Upper lobe of left lung (tissue), 6 donors: ENCODE data around the gene PDE4B. TPM values are rescaled to one million over a fixed set of nuclear protein-coding genes. Genes with fewer than 3 reads are reported as not detected.
A peak's percentile ranks its signal among the peaks of the same experiment; 100 is the strongest.

ENCODE experiments used
- ATAC-seq, 2 donors: fragments of 200-7000 bp; cut with Tn5 transposase; one replicate each; pipeline ENCODE4 v1.9.1; 2022; ENCODE audit warnings: mild to moderate bottlenecking in 2 of 2, moderate library complexity in 2 of 2; ENCODE audit not compliant: low FRiP score in 2 of 2
- DNase-seq, 2 donors: peaks; one replicate each; pipeline ENCODE4 v3.0.0-alpha.2; 2019 to 2020
- H3K27ac ChIP-seq, 4 donors: fragments of 200-600 bp; sonication (generic); one replicate each; pipeline ENCODE4 v1.5.1; 2016 to 2019
- H3K27me3 ChIP-seq, 4 donors: fragments of 200-600 bp; sonication (generic); one replicate each; pipeline ENCODE4 v1.5.1; 2017 to 2019
- H3K36me3 ChIP-seq, 4 donors: fragments of 200-600 bp; sonication (generic); one replicate each; pipeline ENCODE4 v1.5.1; 2016 to 2019
- H3K4me1 ChIP-seq, 4 donors: fragments of 200-600 bp; sonication (generic); one replicate each; pipeline ENCODE4 v1.5.1; 2018 to 2019
- H3K4me3 ChIP-seq, 4 donors: fragments of 200-600 bp; sonication (generic); one replicate each; pipeline ENCODE4 v1.5.1; 2017 to 2019; ENCODE audit warnings: mild to moderate bottlenecking in 2 of 4, moderate library complexity in 1 of 4
- H3K9me3 ChIP-seq, 4 donors: fragments of 200-600 bp; sonication (generic); one replicate each; pipeline ENCODE4 v1.5.1; 2018 to 2019
- EP300 ChIP-seq, 4 donors: sonication (generic); formaldehyde crosslinking; IDR thresholded peaks; one replicate each; pipeline ENCODE4 v1.5.1; 2017; ENCODE audit warnings: antibody characterized with exemption in 4 of 4, control low read depth in 2 of 4
- POLR2A ChIP-seq, 4 donors: fragments of 450-650 bp; IDR thresholded peaks; one replicate each; pipeline ENCODE4 v1.5.1; 2016 to 2017; ENCODE audit warnings: antibody characterized with exemption in 4 of 4, mild to moderate bottlenecking in 2 of 4
- POLR2AphosphoS5 ChIP-seq, 2 donors: sonication (generic); formaldehyde crosslinking; IDR thresholded peaks; one replicate each; pipeline ENCODE4 v1.5.1; 2017; ENCODE audit warnings: antibody characterized with exemption in 2 of 2
- WGBS, 2 donors: methylation state at CpG; one replicate each; pipeline ENCODE4 v1.1.5; 2017 to 2018; 5-methylcytosine and 5-hydroxymethylcytosine counted together
- total RNA-seq, 6 donors: library from RNA; depleted of rRNA in 4 of 6; stranded (reverse); fragments of >200 nt in 4 of 6; gene quantifications; one replicate each; pipeline versions ENCODE4 v1.1.0 to v1.2.1, GENCODE V29; 2016 to 2021
- TF ChIP-seq, protein P1 (sequence below), 6 experiments: fragments of 450-650 bp in 4 of 6; fragments of 200-600 bp in 2 of 6; sonication (generic) in 2 of 6; IDR thresholded peaks; one replicate each; pipeline ENCODE4 v1.5.1; 2016 to 2019; ENCODE audit warnings: antibody characterized with exemption in 6 of 6
- donor health status: DM: no; HTN: no; CAD: no; lungs with moderate emphysema.
- donor health status: DM: no; HTN: yes; CAD: no; lungs with severe emphysema.

The PDE4B gene
- total RNA-seq, 6 donors from 2014 or later, result 8.1 to 61.6 (median 15.9) TPM

DNA sequence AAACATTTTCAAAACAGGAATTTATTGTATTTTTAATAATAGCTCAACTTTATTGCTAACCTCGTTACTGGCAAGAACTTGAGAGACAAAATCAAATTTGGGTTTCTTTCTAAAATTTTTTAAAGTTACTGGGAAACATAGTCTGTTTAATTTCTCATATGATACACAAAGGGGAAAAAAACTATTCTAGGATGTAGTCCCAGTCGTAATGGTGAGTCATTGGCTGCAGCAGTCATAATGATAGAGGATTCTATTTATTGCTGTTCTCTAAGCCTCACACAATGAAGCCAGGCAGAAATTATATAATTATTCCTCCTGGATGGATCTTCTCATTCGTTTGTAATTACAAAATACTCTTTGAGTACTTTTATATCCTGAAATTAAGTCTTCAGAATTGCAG, 414.8 kb downstream of the PDE4B start:
- WGBS, 2 donors, result 49 to 65% methylated on average over 3 of the region's 3 CpGs

DNA sequence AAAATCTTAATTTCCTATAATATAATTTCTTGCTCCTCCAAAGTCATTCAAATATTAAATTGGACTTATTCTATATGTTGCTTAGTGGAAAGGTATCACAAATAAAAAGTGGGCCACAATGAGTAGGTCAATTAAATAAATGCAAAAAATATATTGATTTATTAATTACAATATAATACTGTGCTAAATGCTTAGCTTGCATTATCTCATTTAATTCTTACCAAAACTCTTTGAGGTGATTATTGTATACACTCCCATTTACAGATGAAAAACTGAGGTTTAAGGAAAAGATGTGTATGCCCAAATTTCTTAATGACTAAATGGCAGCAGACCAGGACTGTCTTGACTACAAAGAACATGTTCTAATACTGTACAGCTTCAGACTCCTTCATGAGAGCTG, 415.9 kb downstream of the PDE4B start:
- no peaks in the 10 kb centered on the region for H3K36me3 ChIP-seq

More for the DNA sequence above, 414.8 kb downstream of the PDE4B start:
- Histone ChIP-seq H3K9me3 (no peaks in the 10 kb centered on the region), H3K4me1 (no peaks in the 10 kb centered on the region), H3K27ac (no peak overlapping the region), H3K36me3 (no peaks in the 10 kb centered on the region), H3K27me3 (no peaks in the 10 kb centered on the region), H3K4me3 (no peak overlapping the region)
- ATAC-seq (peak in 1 of 2 donors; percentile 90), DNase-seq (no peak)
- no peak for TF ChIP-seq POLR2AphosphoS5 (IDR thresholded peaks at IDR 0.05)
- TF ChIP-seq EP300 (IDR thresholded peaks at IDR 0.05), result no peak
- TF ChIP-seq, protein P1, sequence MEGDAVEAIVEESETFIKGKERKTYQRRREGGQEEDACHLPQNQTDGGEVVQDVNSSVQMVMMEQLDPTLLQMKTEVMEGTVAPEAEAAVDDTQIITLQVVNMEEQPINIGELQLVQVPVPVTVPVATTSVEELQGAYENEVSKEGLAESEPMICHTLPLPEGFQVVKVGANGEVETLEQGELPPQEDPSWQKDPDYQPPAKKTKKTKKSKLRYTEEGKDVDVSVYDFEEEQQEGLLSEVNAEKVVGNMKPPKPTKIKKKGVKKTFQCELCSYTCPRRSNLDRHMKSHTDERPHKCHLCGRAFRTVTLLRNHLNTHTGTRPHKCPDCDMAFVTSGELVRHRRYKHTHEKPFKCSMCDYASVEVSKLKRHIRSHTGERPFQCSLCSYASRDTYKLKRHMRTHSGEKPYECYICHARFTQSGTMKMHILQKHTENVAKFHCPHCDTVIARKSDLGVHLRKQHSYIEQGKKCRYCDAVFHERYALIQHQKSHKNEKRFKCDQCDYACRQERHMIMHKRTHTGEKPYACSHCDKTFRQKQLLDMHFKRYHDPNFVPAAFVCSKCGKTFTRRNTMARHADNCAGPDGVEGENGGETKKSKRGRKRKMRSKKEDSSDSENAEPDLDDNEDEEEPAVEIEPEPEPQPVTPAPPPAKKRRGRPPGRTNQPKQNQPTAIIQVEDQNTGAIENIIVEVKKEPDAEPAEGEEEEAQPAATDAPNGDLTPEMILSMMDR (IDR thresholded peaks at IDR 0.05), result no peak
- no peak for TF ChIP-seq POLR2A (IDR thresholded peaks at IDR 0.05)

DNA sequence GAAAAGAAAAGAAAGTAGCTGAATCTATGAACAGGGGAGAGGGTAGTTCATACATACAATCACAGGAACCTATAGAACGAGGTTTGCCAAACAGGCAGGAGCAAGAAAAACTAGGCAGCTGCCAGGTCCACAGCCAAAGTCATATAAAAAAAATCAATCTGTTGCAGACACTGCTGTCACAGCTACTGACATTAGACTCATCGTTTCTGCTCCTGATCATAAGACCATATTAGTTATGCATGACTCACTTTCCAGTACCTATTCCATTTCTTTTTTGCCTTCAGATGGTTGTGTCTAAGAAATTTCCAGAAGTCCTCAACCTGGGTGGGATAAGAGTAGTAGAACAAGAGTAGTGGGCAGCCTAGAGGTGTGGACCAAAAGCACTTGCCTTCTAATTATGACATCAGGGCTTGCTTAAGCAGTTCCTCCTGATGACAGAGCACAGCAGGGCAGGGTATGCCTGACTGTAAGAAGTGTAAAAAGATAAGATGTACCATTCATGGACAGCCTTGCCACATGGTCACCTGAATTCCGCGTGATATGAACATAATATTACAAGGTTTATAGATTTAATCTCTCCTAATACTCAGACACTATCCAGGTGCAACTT, 418.0 kb downstream of the PDE4B start:
- Histone ChIP-seq H3K4me3 (no peak overlapping the region), H3K27me3 (no peaks in the 10 kb centered on the region), H3K9me3 (no peaks in the 10 kb centered on the region), H3K36me3 (no peaks in the 10 kb centered on the region), H3K4me1 (no peaks in the 10 kb centered on the region), H3K27ac (no peak overlapping the region)
- TF ChIP-seq EP300 (IDR thresholded peaks at IDR 0.05) (no peak), POLR2A (IDR thresholded peaks at IDR 0.05) (no peak), POLR2AphosphoS5 (IDR thresholded peaks at IDR 0.05) (no peak)
- TF ChIP-seq, protein P1 (IDR thresholded peaks at IDR 0.05), result no peak
- no peak for ATAC-seq
- no peak for DNase-seq
- 87 to 94% methylated on average over 4 of the region's 4 CpGs for whole genome bisulfite sequencing, 2 donors

More for the DNA sequence above, 415.9 kb downstream of the PDE4B start:
- Histone ChIP-seq H3K27ac (no peak overlapping the region), H3K4me1 (no peaks in the 10 kb centered on the region), H3K4me3 (no peak overlapping the region), H3K27me3 (no peaks in the 10 kb centered on the region), H3K9me3 (no peaks in the 10 kb centered on the region)
- ATAC-seq, result no peak
- TF ChIP-seq POLR2AphosphoS5 (IDR thresholded peaks at IDR 0.05), result no peak
- TF ChIP-seq, protein P1 (IDR thresholded peaks at IDR 0.05), result no peak
- no peak for TF ChIP-seq EP300 (IDR thresholded peaks at IDR 0.05)
- TF ChIP-seq POLR2A (IDR thresholded peaks at IDR 0.05), result no peak
- no peak for DNase-seq

DNA sequence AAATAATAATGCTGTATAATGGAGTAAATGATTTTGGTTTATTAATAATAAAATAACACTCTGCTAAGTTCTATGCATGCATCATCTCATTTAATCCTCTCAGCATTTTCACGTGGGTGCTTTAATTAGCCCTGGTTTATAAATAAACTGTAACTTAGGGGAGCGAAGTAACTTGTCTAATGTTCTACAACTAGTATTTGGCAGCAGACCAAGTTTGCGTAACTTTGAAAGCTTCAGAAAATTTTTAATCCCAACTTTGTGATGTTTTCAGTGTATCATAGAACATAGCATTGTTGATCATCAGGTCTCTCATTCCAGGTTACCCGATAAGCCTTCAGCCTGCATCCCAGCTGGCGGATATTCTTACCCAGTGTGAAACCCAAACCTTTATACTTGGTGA, 418.8 kb downstream of the PDE4B start:
- Histone ChIP-seq H3K36me3 (no peaks in the 10 kb centered on the region), H3K4me3 (no peak overlapping the region), H3K27me3 (no peaks in the 10 kb centered on the region), H3K27ac (no peak overlapping the region), H3K4me1 (no peaks in the 10 kb centered on the region), H3K9me3 (no peaks in the 10 kb centered on the region)
- no peak for ATAC-seq
- DNase-seq, result no peak
- TF ChIP-seq, protein P1 (IDR thresholded peaks at IDR 0.05), result no peak
- WGBS, 2 donors, result 67 to 71% methylated on average over 5 of the region's 5 CpGs

DNA sequence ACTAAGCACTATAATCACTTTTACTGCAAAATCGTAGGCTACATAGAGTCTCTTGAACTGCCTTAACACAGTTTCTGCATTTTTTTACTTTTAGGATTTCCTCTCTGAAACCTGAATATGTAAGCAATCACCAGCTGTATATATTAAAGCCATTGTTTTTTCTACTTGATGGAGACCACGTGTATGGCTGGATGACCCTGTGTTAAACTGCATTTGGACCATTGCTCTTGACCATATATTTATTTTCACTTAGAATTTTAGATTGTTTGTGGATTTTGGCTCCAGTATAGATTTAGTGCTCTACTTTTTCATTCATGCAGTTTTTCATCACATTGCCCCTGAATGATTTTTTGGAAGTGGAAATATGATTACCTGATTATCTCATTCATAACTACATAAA, 420.8 kb downstream of the PDE4B start:
- no peak for ATAC-seq
- H3K27me3 ChIP-seq, result no peaks in the 10 kb centered on the region
- 45 to 71% methylated on average over 2 of the region's 2 CpGs for WGBS, 2 donors
- H3K27ac ChIP-seq, result no peak overlapping the region
- TF ChIP-seq POLR2AphosphoS5 (IDR thresholded peaks at IDR 0.05), result no peak
- no peak for TF ChIP-seq POLR2A (IDR thresholded peaks at IDR 0.05)
- TF ChIP-seq, protein P1 (IDR thresholded peaks at IDR 0.05), result no peak
- no peak for TF ChIP-seq EP300 (IDR thresholded peaks at IDR 0.05)
- no peaks in the 10 kb centered on the region for H3K36me3 ChIP-seq
- DNase-seq, result no peak
- no peaks in the 10 kb centered on the region for H3K4me1 ChIP-seq
- no peak overlapping the region for H3K4me3 ChIP-seq
- H3K9me3 ChIP-seq, result no peaks in the 10 kb centered on the region
